ENCODE results near the gene TMED3.

Gene TMED3

GRCh38 chr15:79310985-79311900, at the start of gene TMED3:
TMED3 (plus strand) TSS chr15:79311112; CDS start chr15:79311250, 138 bp downstream.
- peak; percentile 82 for DNase-seq (ENCODE audit: low spot score)

GRCh38 chr15:79261836-79262235, 49.1 kb upstream of the TMED3 start:
- DNase-seq (ENCODE audit: low spot score): no peak

GRCh38 chr15:79265167-79265566, 45.7 kb upstream of the TMED3 start:
- DNase-seq (ENCODE audit: low spot score): no peak

- DNase-seq (ENCODE audit: low spot score): no peak
Measured at GRCh38 chr15:79265987-79266579, 44.8 kb upstream of the TMED3 start.

- no peak for DNase-seq (ENCODE audit: low spot score)
Measured at GRCh38 chr15:79282371-79283251, 28.3 kb upstream of the TMED3 start, which contains the start of gene ANKRD34C. ANKRD34C (plus strand) TSS chr15:79282722; CDS start chr15:79293285, 10,563 bp downstream.

GRCh38 chr15:79283252-79284048, 27.5 kb upstream of the TMED3 start:
- peak; percentile 6 for DNase-seq (ENCODE audit: low spot score)

GRCh38 chr15:79290642-79291275, 20.2 kb upstream of the TMED3 start:
- DNase-seq (ENCODE audit: low spot score): peak; percentile 45

GRCh38 chr15:79292011-79292410, 18.9 kb upstream of the TMED3 start:
- DNase-seq (ENCODE audit: low spot score): no peak

- DNase-seq (ENCODE audit: low spot score): no peak
Measured at GRCh38 chr15:79294075-79294474, 16.8 kb upstream of the TMED3 start.

GRCh38 chr15:79296583-79296982, 14.3 kb upstream of the TMED3 start:
- DNase-seq (ENCODE audit: low spot score): no peak

GRCh38 chr15:79299126-79299840, 11.6 kb upstream of the TMED3 start:
- no peak for DNase-seq (ENCODE audit: low spot score)

GRCh38 chr15:79299841-79300235, 11.1 kb upstream of the TMED3 start:
- no peak for DNase-seq (ENCODE audit: low spot score)

- no peak for DNase-seq (ENCODE audit: low spot score)
Measured at GRCh38 chr15:79307251-79307650, 3.7 kb upstream of the TMED3 start.

- DNase-seq (ENCODE audit: low spot score): no peak
Measured at GRCh38 chr15:79308874-79309273, 2.0 kb upstream of the TMED3 start.

GRCh38 chr15:79310612-79310984, 314 bp upstream of the TMED3 start:
- DNase-seq (ENCODE audit: low spot score): no peak

- no peak for DNase-seq (ENCODE audit: low spot score)
Measured at GRCh38 chr15:79311901-79312553, 1.1 kb downstream of the TMED3 start.

GRCh38 chr15:79314186-79314585, 3.3 kb downstream of the TMED3 start:
- no peak for DNase-seq (ENCODE audit: low spot score)

GRCh38 chr15:79314811-79315210, 3.9 kb downstream of the TMED3 start:
- no peak for DNase-seq (ENCODE audit: low spot score)

- DNase-seq (ENCODE audit: low spot score): no peak
Measured at GRCh38 chr15:79315623-79316328, 4.9 kb downstream of the TMED3 start.
